Stimulated activated CD8-positive, alpha-beta memory T cell treated with anti-CD3 and anti-CD28 coated beads, Interleukin-4, amount 100 ng/mL, for 4 hours (primary cell): ENCODE data around the gene NINJ2.
"Not testable (repeated sequence)": the region's sequence is repeated elsewhere in the genome, so short reads cannot be mapped to it uniquely, and the experiment has no call there.

Experiments
- DNase-seq, 2 donors: peaks; one replicate each; pipeline ENCODE4 v3.0.0-alpha.2; 2020; ENCODE audit warnings: low read depth in 2 of 2, low spot score in 1 of 2

The NINJ2 gene

GRCh38 chr12:642633-643474, 20.4 kb downstream of the NINJ2 start:
- DNase-seq, result peak; percentile 28 to 59

DNA sequence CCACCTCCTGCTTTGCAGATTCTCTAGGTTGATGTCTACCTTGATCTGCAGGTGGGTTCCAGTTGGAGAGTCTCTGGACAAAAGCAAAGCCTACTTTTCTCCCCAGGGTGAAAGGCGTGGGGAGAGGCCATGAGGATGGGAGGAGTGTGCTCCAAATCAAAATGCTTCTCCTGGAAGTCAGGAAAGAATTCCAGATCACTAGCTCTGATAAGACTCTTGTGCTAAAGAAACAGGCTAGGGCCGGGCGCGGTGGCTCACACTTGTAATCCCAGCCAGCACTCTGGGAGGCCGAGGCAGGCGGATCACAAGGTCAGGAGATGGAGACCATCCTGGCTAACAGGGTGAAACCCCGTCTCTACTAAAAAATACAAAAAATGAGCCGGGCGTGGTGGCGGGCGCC, 21.9 kb downstream of the NINJ2 start:
- DNase-seq, result not testable (repeated sequence)

GRCh38 chr12:640773-641172, 22.5 kb downstream of the NINJ2 start:
- no peak for DNase-seq

DNA sequence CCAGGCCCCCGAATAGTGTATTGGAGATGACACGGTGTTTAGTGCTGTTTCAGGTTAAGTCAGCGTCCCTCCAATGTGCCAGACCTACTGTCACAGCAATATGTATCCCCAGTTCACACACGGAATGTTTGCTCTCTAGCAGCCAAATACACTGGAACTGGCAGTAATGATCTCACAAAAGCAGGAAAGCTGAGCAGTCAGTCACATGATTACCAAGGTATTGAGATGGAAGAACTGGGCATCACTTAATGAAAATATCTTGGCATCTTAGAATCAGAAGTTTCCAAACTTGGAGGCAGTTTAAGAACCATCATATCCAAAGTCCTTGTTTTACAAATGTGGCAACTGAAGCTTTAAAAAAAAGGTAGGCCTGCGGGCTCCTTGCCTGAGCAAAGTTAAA, 23.3 kb downstream of the NINJ2 start:
- no peak for DNase-seq

- no peak for DNase-seq
Observed at GRCh38 chr12:639566-639965, 23.7 kb downstream of the NINJ2 start.

DNA sequence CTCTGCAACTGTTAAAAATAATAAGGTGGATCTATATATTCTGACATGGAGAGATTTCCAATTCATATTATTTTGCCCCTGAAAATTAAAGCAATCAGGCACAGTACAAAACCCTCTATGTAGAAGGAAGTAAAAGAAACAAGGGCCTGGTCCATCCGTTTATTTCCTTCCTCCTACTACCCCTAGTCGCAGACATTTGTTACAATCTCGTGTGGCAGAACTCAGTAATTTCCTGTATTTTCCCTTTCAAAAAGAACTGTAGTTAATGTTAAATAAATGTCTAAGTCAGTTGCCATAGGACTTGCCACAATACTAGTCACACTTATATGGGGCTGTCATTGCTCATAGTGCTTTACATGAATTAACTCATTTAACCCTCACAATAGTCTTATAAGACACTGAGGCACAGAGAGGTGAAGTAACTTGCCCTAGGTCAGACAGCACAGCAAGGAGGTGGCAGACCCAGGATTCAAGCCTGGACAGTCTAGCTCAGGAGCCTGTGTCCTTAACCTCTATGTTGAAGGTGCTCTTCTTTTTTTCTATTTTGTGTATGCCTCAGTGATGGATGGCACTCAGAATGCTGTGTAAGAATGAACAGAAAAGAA, 24.2 kb downstream of the NINJ2 start:
- DNase-seq, result no peak

DNA sequence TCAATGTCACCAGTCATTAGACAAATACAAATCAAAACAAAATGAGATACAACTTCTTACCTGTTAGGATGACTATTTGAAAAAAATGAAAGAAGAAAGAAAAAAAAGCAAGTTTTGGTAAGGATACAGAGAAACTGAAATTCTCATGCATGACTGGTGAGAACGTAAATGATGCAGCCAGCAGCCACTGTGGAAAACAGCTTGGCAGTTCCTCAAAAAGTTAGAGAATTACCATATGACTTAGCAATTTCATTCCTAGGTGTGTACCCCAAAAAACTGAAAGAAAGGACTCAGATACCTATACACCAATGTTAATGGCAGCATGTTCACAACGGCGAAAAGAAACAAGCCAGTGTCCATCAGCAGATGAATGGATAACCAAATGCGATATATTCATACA, 26.6 kb downstream of the NINJ2 start:
- DNase-seq, result no peak

DNA sequence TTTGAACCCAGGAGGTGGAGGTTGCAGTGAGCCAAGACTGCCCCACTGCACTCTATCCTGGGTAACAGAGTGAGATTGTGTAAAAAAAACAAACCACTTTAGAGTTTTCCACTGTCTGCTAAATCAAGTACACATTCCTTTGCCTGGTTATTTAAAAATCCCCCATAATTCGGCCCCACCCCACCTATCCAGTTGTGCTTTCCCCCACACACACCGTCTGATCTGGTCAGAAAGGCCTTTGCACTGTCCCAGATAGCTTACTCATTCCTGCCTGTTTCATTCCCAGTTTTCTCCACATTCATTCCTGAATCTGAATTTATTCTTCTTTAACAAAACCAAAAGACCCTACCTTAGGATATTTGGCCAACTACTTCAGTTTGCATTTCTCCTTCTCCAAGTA, 29.5 kb downstream of the NINJ2 start:
- DNase-seq, result no peak

DNA sequence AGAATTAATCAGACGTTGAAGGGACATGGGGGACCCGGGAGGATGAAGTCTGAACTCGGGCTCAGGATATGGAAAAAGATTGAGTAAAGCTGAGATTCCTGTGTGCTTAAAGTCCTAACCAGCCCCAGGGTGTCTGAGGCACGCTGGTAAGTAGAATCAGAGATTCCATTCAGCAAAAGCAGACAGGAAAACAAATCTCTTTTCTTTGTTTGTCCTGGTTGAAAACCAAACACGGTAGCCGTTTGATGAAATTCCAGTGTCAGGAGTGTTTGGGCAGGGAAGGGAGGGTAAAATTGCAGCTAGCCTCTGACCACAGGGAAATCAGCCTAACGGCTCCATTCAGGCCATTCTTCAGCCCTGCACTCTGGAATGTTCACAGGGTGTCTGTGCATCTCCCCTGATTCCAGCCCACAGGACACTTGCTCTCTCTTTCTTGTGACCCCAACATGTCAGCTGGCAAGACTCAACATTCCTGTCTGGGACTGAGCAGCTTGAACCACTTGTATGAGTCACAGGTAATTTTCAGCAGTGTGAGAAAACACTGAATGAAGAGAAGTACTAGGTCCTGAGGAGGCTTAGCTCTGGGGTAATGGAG, 31.0 kb downstream of the NINJ2 start:
- no peak for DNase-seq

GRCh38 chr12:630656-631632, 32.3 kb downstream of the NINJ2 start:
- DNase-seq, result peak in 1 of 2 donors; percentile 34

GRCh38 chr12:628742-629078, 34.5 kb downstream of the NINJ2 start:
- DNase-seq, result not testable (repeated sequence)

- no peak for DNase-seq
Observed at GRCh38 chr12:627863-628741, 35.1 kb downstream of the NINJ2 start.

GRCh38 chr12:627285-627684, 36.0 kb downstream of the NINJ2 start:
- no peak for DNase-seq

GRCh38 chr12:625998-626397, 37.2 kb downstream of the NINJ2 start:
- no peak for DNase-seq

DNA sequence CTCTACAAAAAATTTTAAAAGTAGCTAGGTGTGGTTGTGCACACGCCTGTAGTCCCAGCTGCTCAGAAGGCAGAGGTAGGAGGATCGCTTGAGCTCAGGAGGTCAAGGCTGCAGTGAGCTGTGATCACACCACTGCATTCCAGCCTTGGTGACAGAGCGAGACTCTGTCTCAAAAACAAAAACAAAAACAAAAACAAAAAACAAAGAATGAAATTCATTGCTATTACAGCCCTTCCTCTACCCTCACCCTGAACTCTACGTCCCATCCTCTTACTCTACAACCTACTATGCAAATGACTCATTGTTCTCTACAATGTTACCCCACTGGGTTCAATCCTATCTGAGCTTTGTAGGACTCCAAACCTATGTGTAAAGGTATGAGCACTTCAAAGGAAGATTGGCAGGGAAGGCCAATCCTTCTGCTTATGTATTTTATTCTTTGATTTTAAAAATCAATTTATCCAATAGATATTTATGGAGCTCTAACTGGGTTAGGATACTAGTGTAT, 39.3 kb downstream of the NINJ2 start:
- DNase-seq, result no peak

DNA sequence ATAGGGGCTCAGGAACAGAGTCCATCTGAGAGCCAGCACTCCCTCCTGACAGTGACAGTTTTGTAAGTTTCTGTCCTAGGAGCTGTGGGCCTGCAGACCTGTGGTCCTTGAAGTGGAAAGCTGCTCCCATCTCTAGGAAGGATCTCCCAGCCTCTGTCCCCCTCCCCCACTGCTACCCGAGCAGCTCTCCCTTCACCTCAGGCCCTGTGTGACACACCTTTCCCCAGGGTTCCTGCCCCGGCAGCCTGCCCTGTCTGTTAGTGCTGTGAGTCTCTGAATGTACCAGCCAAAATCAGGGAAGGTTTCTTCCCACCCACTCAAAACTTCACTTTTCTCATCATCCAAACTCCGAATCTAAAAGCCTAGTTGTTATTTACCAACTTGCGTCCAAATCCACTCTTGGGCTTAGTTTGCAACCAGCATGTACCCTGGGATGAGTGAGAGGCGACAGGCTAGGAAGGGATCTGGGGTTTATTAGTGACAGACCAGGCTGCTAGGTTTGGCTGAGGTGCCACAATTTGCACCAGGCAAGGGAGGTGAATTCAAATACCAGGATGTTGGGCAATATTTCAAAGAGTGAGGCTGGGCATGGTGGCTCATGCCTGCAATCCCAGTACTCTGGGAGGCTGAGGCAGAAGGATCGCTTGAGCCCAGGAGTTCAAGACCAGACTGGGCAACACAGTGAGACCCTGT, 39.9 kb downstream of the NINJ2 start:
- DNase-seq, result no peak

GRCh38 chr12:622416-622815, 40.8 kb downstream of the NINJ2 start:
- DNase-seq, result no peak

DNA sequence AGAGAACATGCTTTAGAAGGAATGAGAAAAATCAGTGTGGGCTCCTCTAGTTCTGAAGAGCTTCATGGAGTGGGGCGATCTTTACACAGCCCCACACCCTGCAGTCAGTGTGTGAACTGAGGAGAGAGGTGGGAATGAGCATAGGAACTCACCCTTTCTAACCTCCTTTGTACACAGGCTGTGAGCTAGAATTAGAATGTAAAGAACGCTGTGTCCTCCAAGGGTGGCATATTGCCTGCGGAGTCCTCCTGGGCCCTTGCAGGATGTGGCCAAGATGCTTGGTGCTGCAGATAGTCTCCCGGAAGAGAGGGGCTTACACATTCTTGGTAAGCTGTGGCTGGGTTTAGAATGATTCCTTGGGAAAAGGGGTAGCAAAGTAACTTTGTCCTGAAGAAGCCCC, 43.9 kb downstream of the NINJ2 start:
- DNase-seq, result no peak

DNA sequence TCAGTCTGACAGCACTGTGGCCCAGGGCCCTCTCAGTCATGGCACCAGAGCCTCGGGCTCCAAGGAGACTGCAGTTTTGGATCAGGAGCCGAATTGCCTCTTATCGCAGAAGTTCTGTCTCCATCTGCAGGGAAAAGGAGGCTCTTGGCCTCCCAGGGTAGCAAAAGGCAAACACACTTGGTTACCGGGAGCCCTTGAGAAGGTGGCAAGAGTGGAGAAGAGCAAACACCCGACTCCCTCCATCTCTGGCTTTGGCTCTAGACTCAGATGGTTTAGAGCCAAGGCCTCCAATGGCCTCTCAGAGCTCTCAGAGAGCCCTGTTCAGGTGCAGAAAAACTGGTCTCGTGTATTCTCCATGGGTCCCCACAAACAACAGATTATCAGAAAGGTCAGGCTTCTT, 44.6 kb downstream of the NINJ2 start:
- no peak for DNase-seq
